ENCODE results near the gene NTRK1.
A peak's percentile ranks its signal among the peaks of the same experiment; 100 is the strongest.

NTRK1 gene

GRCh38 chr1:156839426-156840109 lies 21.1 kb upstream of the NTRK1 start:
- no peak for DNase-seq

- no peak for DNase-seq
Measured at GRCh38 chr1:156840186-156840897, 20.3 kb upstream of the NTRK1 start.

- no peak for DNase-seq
Measured at GRCh38 chr1:156840898-156841279, 19.8 kb upstream of the NTRK1 start.

GRCh38 chr1:156841295-156841855 lies 19.3 kb upstream of the NTRK1 start:
- no peak for DNase-seq

- no peak for DNase-seq
Measured at GRCh38 chr1:156842618-156843300, 17.9 kb upstream of the NTRK1 start.

- DNase-seq = no peak
Measured at GRCh38 chr1:156844102-156844501, 16.6 kb upstream of the NTRK1 start.

- DNase-seq = no peak
Measured at GRCh38 chr1:156844638-156845037, 16.0 kb upstream of the NTRK1 start.

GRCh38 chr1:156845055-156845952 lies 15.4 kb upstream of the NTRK1 start:
- DNase-seq = no peak

GRCh38 chr1:156845953-156846545 lies 14.6 kb upstream of the NTRK1 start:
- DNase-seq = no peak

- no peak for DNase-seq
Measured at GRCh38 chr1:156846643-156847042, 14.0 kb upstream of the NTRK1 start.

- no peak for DNase-seq
Measured at GRCh38 chr1:156847591-156848460, 12.8 kb upstream of the NTRK1 start.

- DNase-seq = no peak
Measured at GRCh38 chr1:156848461-156849150, 12.1 kb upstream of the NTRK1 start.

- no peak for DNase-seq
Measured at GRCh38 chr1:156849151-156849496, 11.5 kb upstream of the NTRK1 start.

GRCh38 chr1:156851779-156852417 lies 8.8 kb upstream of the NTRK1 start:
- DNase-seq = peak in 1 of 2 experiments; percentile 50

- peak; percentile 91 to 97 for DNase-seq
Measured at GRCh38 chr1:156852418-156852874, 8.2 kb upstream of the NTRK1 start.

GRCh38 chr1:156853761-156854160 lies 6.9 kb upstream of the NTRK1 start:
- DNase-seq = no peak

- no peak for DNase-seq
Measured at GRCh38 chr1:156854634-156855033, 6.0 kb upstream of the NTRK1 start.

GRCh38 chr1:156856282-156856785 lies 4.3 kb upstream of the NTRK1 start:
- DNase-seq = no peak

GRCh38 chr1:156857532-156857931 lies 3.1 kb upstream of the NTRK1 start:
- DNase-seq = no peak

- DNase-seq = no peak
Measured at GRCh38 chr1:156858555-156858956, 2.1 kb upstream of the NTRK1 start.

All from NCI-H2081 (cell line).